Measurements from ENCODE around the gene PCDHGB3.
"Not testable (repeated sequence)": the region's sequence is repeated elsewhere in the genome, so short reads cannot be mapped to it uniquely, and the experiment has no call there.

PCDHGB3 gene

GRCh38 chr5:141369994-141370848 is at the start of gene PCDHGB3:
Gene PCDHGB3, plus strand, starts transcription at chr5:141370242. Its CDS starts 153 bp downstream, at chr5:141370395.
- DNase-seq = no peak

GRCh38 chr5:141322261-141322660 is 47.8 kb upstream of the PCDHGB3 start:
- no peak for DNase-seq

- DNase-seq = peak; percentile 64
Observed at GRCh38 chr5:141326088-141326854, 43.8 kb upstream of the PCDHGB3 start.

- no peak for DNase-seq
Observed at GRCh38 chr5:141328231-141328630, 41.8 kb upstream of the PCDHGB3 start.

GRCh38 chr5:141330299-141331080 is 39.6 kb upstream of the PCDHGB3 start, which contains the start of gene PCDHGA1:
Gene PCDHGA1, plus strand, starts transcription at chr5:141330514.
- DNase-seq = no peak

- not testable (repeated sequence) for DNase-seq
Observed at GRCh38 chr5:141332571-141332970, 37.5 kb upstream of the PCDHGB3 start.

- DNase-seq = no peak
Observed at GRCh38 chr5:141338538-141339306, 31.3 kb upstream of the PCDHGB3 start, which contains the start of gene PCDHGA2. Gene PCDHGA2, plus strand, starts transcription at chr5:141338760.

GRCh38 chr5:141340781-141341354 is 29.2 kb upstream of the PCDHGB3 start:
- not testable (repeated sequence) for DNase-seq

GRCh38 chr5:141342773-141343172 is 27.3 kb upstream of the PCDHGB3 start:
- DNase-seq = no peak

- DNase-seq = no peak
Observed at GRCh38 chr5:141343242-141343952, 26.6 kb upstream of the PCDHGB3 start, which contains the start of gene PCDHGA3. Gene PCDHGA3, plus strand, starts transcription at chr5:141343829. Its CDS starts 205 bp downstream, at chr5:141344034.

GRCh38 chr5:141343953-141344463 is 26.0 kb upstream of the PCDHGB3 start:
- no peak for DNase-seq

- DNase-seq = no peak
Observed at GRCh38 chr5:141345327-141345726, 24.7 kb upstream of the PCDHGB3 start.

- DNase-seq = not testable (repeated sequence)
Observed at GRCh38 chr5:141346017-141346416, 24.0 kb upstream of the PCDHGB3 start.

GRCh38 chr5:141349917-141350619 is 20.0 kb upstream of the PCDHGB3 start, which contains the start of gene PCDHGB1:
Gene PCDHGB1, plus strand, starts transcription at chr5:141350099. Its CDS starts 162 bp downstream, at chr5:141350261.
- peak; percentile 9 for DNase-seq

- DNase-seq = no peak
Observed at GRCh38 chr5:141351591-141351990, 18.5 kb upstream of the PCDHGB3 start.

GRCh38 chr5:141354900-141355469 is 15.1 kb upstream of the PCDHGB3 start, which contains the start of gene PCDHGA4:
Gene PCDHGA4, plus strand, starts transcription at chr5:141355021. Its CDS starts 87 bp downstream, at chr5:141355108.
- no peak for DNase-seq

GRCh38 chr5:141355641-141356040 is 14.4 kb upstream of the PCDHGB3 start:
- DNase-seq = no peak

GRCh38 chr5:141356133-141356532 is 13.9 kb upstream of the PCDHGB3 start:
- DNase-seq = no peak

- no peak for DNase-seq
Observed at GRCh38 chr5:141356950-141357349, 13.1 kb upstream of the PCDHGB3 start.
